IMR-90 (cell line): ENCODE results near the gene FAM131B. TPM values are rescaled to one million over a fixed set of nuclear protein-coding genes. Genes with fewer than 3 reads are reported as not detected.

Experiments
- ATAC-seq: fragments of 200-7000 bp; cut with Tn5 transposase; 2 replicates; pipeline ENCODE4 v1.9.1; 2020; ENCODE audit warnings: low read depth, mild to moderate bottlenecking, moderate library complexity
- BruUV-seq: library from RNA; stranded (reverse); fragments of 400-500 nt; replicated peaks from 2 replicates; lab custom pipeline; 2021; lab: Mats Ljungman, UMichigan
- CTCF ChIA-PET: fragments of 300-600 bp; formaldehyde crosslinking; extraction: SDS; loops from one replicate; lab custom pipeline; 2021; ENCODE audit warnings: antibody characterized with exemption; lab: Yijun Ruan, JAX
- POLR2A ChIA-PET: fragments of 300-600 bp; sonication (Branson Sonifier 250); formaldehyde crosslinking; loops from one replicate; lab custom pipeline; 2022; ENCODE audit warnings: antibody characterized with exemption; ENCODE audit not compliant: unreplicated experiment; lab: Charles Lee
- DNase-seq: peaks from one replicate; pipeline ENCODE4 v3.0.0; 2013
- H2AFZ ChIP-seq: replicated peaks from 2 replicates; pipeline ENCODE3; 2013; ENCODE audit warnings: low read length, mild to moderate bottlenecking; ENCODE audit not compliant: poor library complexity
- H2AK5ac ChIP-seq: 2 replicates; pipeline ENCODE4 v1.6.1; 2013; ENCODE audit warnings: low read depth, low read length, inconsistent platforms
- H2AK9ac ChIP-seq: replicated peaks from 2 replicates; pipeline ENCODE3; 2013; ENCODE audit warnings: mild to moderate bottlenecking, low read depth, low read length, moderate library complexity; ENCODE audit not compliant: poor library complexity
- H2BK120ac ChIP-seq: 2 replicates; pipeline ENCODE4 v1.6.1; 2013; ENCODE audit warnings: low read depth, low read length, inconsistent platforms
- H2BK15ac ChIP-seq: 3 replicates; pipeline ENCODE4 v1.6.1; 2013; ENCODE audit warnings: low read depth, low read length, inconsistent platforms
- H2BK20ac ChIP-seq: 2 replicates; pipeline ENCODE4 v1.6.1; 2013; ENCODE audit warnings: low read depth, mild to moderate bottlenecking, inconsistent platforms, low read length, moderate library complexity
- H2BK5ac ChIP-seq: 2 replicates; pipeline ENCODE4 v1.6.1; 2013; ENCODE audit warnings: mild to moderate bottlenecking, low read depth, low read length, inconsistent platforms; ENCODE audit not compliant: poor library complexity, severe bottlenecking
- H3K14ac ChIP-seq: replicated peaks from 2 replicates; pipeline ENCODE4 v1.6.1; 2013; ENCODE audit warnings: low read depth, low read length, inconsistent platforms
- H3K18ac ChIP-seq: 2 replicates; pipeline ENCODE4 v1.6.1; 2013; ENCODE audit warnings: low read depth, low read length, control low read depth
- H3K23ac ChIP-seq: 2 replicates; pipeline ENCODE4 v1.6.1; 2013; ENCODE audit warnings: low read depth, low read length, inconsistent platforms
- H3K27ac ChIP-seq: 2 replicates; pipeline ENCODE4 v1.5.1; 2013; ENCODE audit warnings: mild to moderate bottlenecking, control low read depth, low read length; ENCODE audit not compliant: insufficient read depth
- H3K27me3 ChIP-seq: 2 replicates; pipeline ENCODE4 v1.6.1; 2013; ENCODE audit warnings: low read length; ENCODE audit not compliant: control insufficient read depth, insufficient read depth
- H3K36me3 ChIP-seq: 2 replicates; pipeline ENCODE4 v1.6.1; 2013; ENCODE audit warnings: low read length, mixed read lengths; ENCODE audit not compliant: control insufficient read depth, insufficient read depth
- H3K4ac ChIP-seq: 2 replicates; pipeline ENCODE4 v1.6.1; 2013; ENCODE audit warnings: low read depth, low read length, inconsistent platforms
- H3K4me1 ChIP-seq: 2 replicates; pipeline ENCODE4 v1.6.1; 2013; ENCODE audit warnings: low read length, mixed read lengths; ENCODE audit not compliant: control insufficient read depth, insufficient read depth
- H3K4me2 ChIP-seq: 2 replicates; pipeline ENCODE4 v1.6.1; 2013; ENCODE audit warnings: low read depth, mild to moderate bottlenecking, control low read depth, low read length, moderate library complexity
- H3K4me3 ChIP-seq: 2 replicates; pipeline ENCODE4 v1.5.1; 2013; ENCODE audit warnings: low read depth, mild to moderate bottlenecking, control low read depth, low read length, moderate library complexity; ENCODE audit not compliant: insufficient read depth
- H3K56ac ChIP-seq: 2 replicates; pipeline ENCODE4 v1.6.1; 2013; ENCODE audit warnings: low read length, inconsistent platforms; ENCODE audit not compliant: insufficient read depth; ENCODE audit errors: extremely low read depth
- H3K79me1 ChIP-seq, 2 experiments: 2 replicates each; pipeline ENCODE4 v1.6.1; 2013; ENCODE audit warnings: low read length in 2 of 2, inconsistent platforms in 1 of 2, low read depth in 1 of 2
- H3K9ac ChIP-seq: 2 replicates; pipeline ENCODE4 v1.6.1; 2013; ENCODE audit warnings: low read depth, low read length, control low read depth
- H3K9me1 ChIP-seq: 2 replicates; pipeline ENCODE4 v1.6.1; 2013; ENCODE audit warnings: low read length, inconsistent platforms; ENCODE audit not compliant: insufficient read depth
- H3K9me3 ChIP-seq: 2 replicates; pipeline ENCODE4 v1.6.1; 2013; ENCODE audit warnings: low read length; ENCODE audit not compliant: control insufficient read depth, insufficient read depth
- H4K20me1 ChIP-seq: 2 replicates; pipeline ENCODE4 v1.6.1; 2013; ENCODE audit warnings: low read length, inconsistent platforms; ENCODE audit not compliant: insufficient read depth
- H4K5ac ChIP-seq: 2 replicates; pipeline ENCODE4 v1.6.1; 2013; ENCODE audit warnings: mild to moderate bottlenecking, low read depth, low read length, control low read depth
- H4K8ac ChIP-seq, 2 experiments: 2 replicates each; pipeline ENCODE4 v1.6.1; 2013; ENCODE audit warnings: low read depth in 2 of 2, low read length in 2 of 2, control low read depth in 1 of 2, inconsistent platforms in 1 of 2
- H4K91ac ChIP-seq: 2 replicates; pipeline ENCODE4 v1.6.1; 2013; ENCODE audit warnings: low read depth, low read length, inconsistent platforms; ENCODE audit not compliant: insufficient read depth
- BHLHE40 ChIP-seq: fragments of 150-350 bp; IDR thresholded peaks from 2 replicates; pipeline ENCODE4 v1.6.1; 2016; ENCODE audit warnings: mild to moderate bottlenecking, low read depth, low read length
- CEBPB ChIP-seq: IDR thresholded peaks from 2 replicates; pipeline ENCODE4 v1.6.1; 2012; ENCODE audit warnings: low read depth, low read length, improper control_type of control experiment
- CHD1 ChIP-seq: IDR thresholded peaks from 2 replicates; pipeline ENCODE4 v1.6.1; 2012; ENCODE audit warnings: low read depth, low read length, improper control_type of control experiment
- FOS ChIP-seq: fragments of 150-350 bp; IDR thresholded peaks from 2 replicates; pipeline ENCODE4 v1.6.1; 2016; ENCODE audit warnings: low read depth, low read length
- MAFK ChIP-seq: IDR thresholded peaks from 2 replicates; pipeline ENCODE4 v1.6.1; 2012; ENCODE audit warnings: low read depth, low read length, improper control_type of control experiment
- MAZ ChIP-seq: IDR thresholded peaks from 2 replicates; pipeline ENCODE4 v1.6.1; 2012; ENCODE audit warnings: low read depth, mild to moderate bottlenecking, low read length, improper control_type of control experiment, moderate library complexity, borderline replicate concordance
- MXI1 ChIP-seq: IDR thresholded peaks from 2 replicates; pipeline ENCODE4 v1.6.1; 2012; ENCODE audit warnings: low read depth, mild to moderate bottlenecking, low read length, moderate library complexity, borderline replicate concordance
- NFE2L2 ChIP-seq: fragments of 150-350 bp; IDR thresholded peaks from 2 replicates; pipeline ENCODE4 v1.6.1; 2016; ENCODE audit warnings: low read depth, mild to moderate bottlenecking, low read length
- POLR2A ChIP-seq: IDR thresholded peaks from 2 replicates; pipeline ENCODE4 v1.6.1; 2012; ENCODE audit warnings: mild to moderate bottlenecking, low read depth, low read length
- RAD21 ChIP-seq: IDR thresholded peaks from 2 replicates; pipeline ENCODE4 v1.6.1; 2012; ENCODE audit warnings: low read length, improper control_type of control experiment
- RCOR1 ChIP-seq: IDR thresholded peaks from 2 replicates; pipeline ENCODE4 v1.6.1; 2012; ENCODE audit warnings: mild to moderate bottlenecking, low read length, improper control_type of control experiment; ENCODE audit not compliant: insufficient replicate concordance
- RFX5 ChIP-seq: IDR thresholded peaks from 2 replicates; pipeline ENCODE4 v1.8.0; 2012; ENCODE audit warnings: low read depth, mild to moderate bottlenecking, low read length, moderate library complexity
- SMC3 ChIP-seq: fragments of 150-350 bp; IDR thresholded peaks from 2 replicates; pipeline ENCODE4 v1.6.1; 2016; ENCODE audit warnings: low read depth, mild to moderate bottlenecking, antibody characterized with exemption, low read length, moderate library complexity
- WGBS, 2 experiments: methylation state at CpG; one replicate each; pipeline versions ENCODE4 v1.1.5 to v1.1.7; 2013; ENCODE audit warnings: missing lambda C conversion rate in 2 of 2; ENCODE audit not compliant: insufficient read length in 1 of 2; ENCODE audit errors: extremely low coverage in 2 of 2; 5-methylcytosine and 5-hydroxymethylcytosine counted together
- dilution Hi-C: fragments of 300-500 bp; cut with HindIII; formaldehyde crosslinking; loops from one replicate; pipeline ENCODE4 v1.14.3; 2018; ENCODE audit warnings: low sequenced_read_pairs; ENCODE audit not compliant: unreplicated experiment
- in situ Hi-C: fragments of 300-500 bp; cut with MboI; formaldehyde crosslinking; loops from 3 replicates; pipeline ENCODE4 v1.14.3; 2019; ENCODE audit warnings: low sequenced_read_pairs, inconsistent platforms, mixed read lengths
- intact Hi-C: fragments of 100-400 bp; cut with micrococcal nuclease; formaldehyde crosslinking; loops from 2 replicates; pipeline ENCODE4 v1.10.0; 2022
- polyA plus RNA-seq, 3 experiments: library from polyadenylated mRNA; depleted of rRNA; stranded (reverse); fragments of >200 nt; gene quantifications; 2 replicates each; pipeline ENCODE4 v1.2.3, GENCODE V29; 2012; ENCODE audit warnings: low replicate concordance in 1 of 3
- total RNA-seq: library from RNA; depleted of rRNA; stranded (reverse); fragments of >200 nt; gene quantifications from 2 replicates; pipeline ENCODE4 v1.2.3, GENCODE V29; 2012
- TF ChIP-seq, protein P1 (sequence below): fragments of 150-350 bp; IDR thresholded peaks from 2 replicates; pipeline ENCODE4 v1.6.1; 2016; ENCODE audit warnings: low read depth, mild to moderate bottlenecking, low read length, moderate library complexity, borderline replicate concordance
- TF ChIP-seq, protein P2 (sequence below): fragments of 150-350 bp; IDR thresholded peaks from 2 replicates; pipeline ENCODE4 v1.6.1; 2017; ENCODE audit warnings: mild to moderate bottlenecking, antibody characterized with exemption, low read length, low read depth
- TF ChIP-seq, protein P3 (sequence below): conservative IDR thresholded peaks from 2 replicates; pipeline ENCODE4 v1.5.1; 2012; ENCODE audit warnings: mild to moderate bottlenecking, low read depth, low read length, improper control_type of control experiment

FAM131B gene
- total and polyA plus RNA-seq, 2 of the 4 experiments (the other 2 are of a cell fraction) = 3.4 to 4.3 TPM

DNA sequence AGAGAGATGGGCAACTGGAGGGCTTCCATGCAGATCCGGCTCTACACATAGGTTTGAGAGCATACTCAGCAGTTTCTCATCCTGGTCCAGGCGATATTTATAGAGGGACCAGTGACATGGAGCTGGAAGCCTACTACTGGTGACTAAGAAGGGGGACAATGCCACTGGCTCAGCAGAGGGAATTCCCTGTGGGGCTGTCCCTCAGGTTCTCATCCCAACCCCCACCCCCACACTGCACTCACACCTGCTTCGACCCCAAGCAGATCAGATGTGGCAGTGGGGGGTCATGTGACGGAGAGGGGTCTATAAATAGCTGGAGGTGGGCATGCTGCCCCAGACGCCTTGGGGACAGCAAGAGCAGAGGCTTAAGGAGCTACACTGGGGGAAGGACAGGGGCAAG lies 46.7 kb downstream of the FAM131B start, which contains the start of gene CLCN1:
Gene CLCN1, plus strand, starts transcription at position 336 of the 400 bp plus-strand sequence. CDS start 102 bp downstream, outside the sequence.
- H3K4me2 ChIP-seq = no peak within 1 kb of the TSS
- no peak within 1 kb of the TSS for H2BK15ac ChIP-seq
- in situ Hi-C loops = no loop called here
- POLR2A ChIA-PET = no interaction called here
- no peak within 1 kb of the TSS for H3K4me3 ChIP-seq
- dilution Hi-C loops = no loop called here
- H2BK120ac ChIP-seq = no peak within 1 kb of the TSS
- H4K91ac ChIP-seq = no peak within 1 kb of the TSS
- H3K9me3 ChIP-seq = no peaks in the 10 kb centered on the region
- H3K27me3 ChIP-seq = peaks cover 5% of the 10 kb centered on the region
- no peak within 1 kb of the TSS for H3K18ac ChIP-seq
- H3K9ac ChIP-seq = no peak within 1 kb of the TSS
- no peak within 1 kb of the TSS for H2BK20ac ChIP-seq
- ATAC-seq (no peak), DNase-seq (no peak)
- no peak within 1 kb of the TSS for H4K5ac ChIP-seq
- H3K36me3 ChIP-seq = no peaks in the 10 kb centered on the region
- no peak within 1 kb of the TSS for H2AFZ ChIP-seq
- H4K8ac ChIP-seq = no peak within 1 kb of the TSS
- no peak within 1 kb of the TSS for H3K23ac ChIP-seq
- peak within 1 kb of the TSS; percentile 11 for H2AK9ac ChIP-seq
- H2BK5ac ChIP-seq = no peak within 1 kb of the TSS
- no peak within 1 kb of the TSS for H3K14ac ChIP-seq
- CTCF ChIA-PET = interaction anchor here (1.0 kb wide), 1 partner anchor 75 kb away, joined by 3 read pairs; no protein-coding TSS in a partner anchor
- no TSS peak for BruUV-seq
- H3K4me1 ChIP-seq = peaks cover 6% of the 10 kb centered on the region; the same call in 1 of the 2 replicates
- H3K79me1 ChIP-seq = no peaks in the 10 kb centered on the region
- intact Hi-C loops = no loop called here
- H3K9me1 ChIP-seq = no peaks in the 10 kb centered on the region
- H2AK5ac ChIP-seq = no peak within 1 kb of the TSS
- no peak within 1 kb of the TSS for H3K56ac ChIP-seq
- H3K27ac ChIP-seq = no peak within 1 kb of the TSS
- TF ChIP-seq FOS (no peak), RCOR1 (no peak), RFX5 (no peak), POLR2A (no peak), NFE2L2 (no peak), MAZ (no peak), CHD1 (no peak), MXI1 (no peak), SMC3 (no peak), MAFK (no peak), CEBPB (no peak), BHLHE40 (no peak), RAD21 (no peak)
- TF ChIP-seq, protein P1, sequence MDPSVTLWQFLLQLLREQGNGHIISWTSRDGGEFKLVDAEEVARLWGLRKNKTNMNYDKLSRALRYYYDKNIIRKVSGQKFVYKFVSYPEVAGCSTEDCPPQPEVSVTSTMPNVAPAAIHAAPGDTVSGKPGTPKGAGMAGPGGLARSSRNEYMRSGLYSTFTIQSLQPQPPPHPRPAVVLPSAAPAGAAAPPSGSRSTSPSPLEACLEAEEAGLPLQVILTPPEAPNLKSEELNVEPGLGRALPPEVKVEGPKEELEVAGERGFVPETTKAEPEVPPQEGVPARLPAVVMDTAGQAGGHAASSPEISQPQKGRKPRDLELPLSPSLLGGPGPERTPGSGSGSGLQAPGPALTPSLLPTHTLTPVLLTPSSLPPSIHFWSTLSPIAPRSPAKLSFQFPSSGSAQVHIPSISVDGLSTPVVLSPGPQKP = no peak
- TF ChIP-seq, protein P2, sequence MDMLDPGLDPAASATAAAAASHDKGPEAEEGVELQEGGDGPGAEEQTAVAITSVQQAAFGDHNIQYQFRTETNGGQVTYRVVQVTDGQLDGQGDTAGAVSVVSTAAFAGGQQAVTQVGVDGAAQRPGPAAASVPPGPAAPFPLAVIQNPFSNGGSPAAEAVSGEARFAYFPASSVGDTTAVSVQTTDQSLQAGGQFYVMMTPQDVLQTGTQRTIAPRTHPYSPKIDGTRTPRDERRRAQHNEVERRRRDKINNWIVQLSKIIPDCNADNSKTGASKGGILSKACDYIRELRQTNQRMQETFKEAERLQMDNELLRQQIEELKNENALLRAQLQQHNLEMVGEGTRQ = no peak
- TF ChIP-seq, protein P3, sequence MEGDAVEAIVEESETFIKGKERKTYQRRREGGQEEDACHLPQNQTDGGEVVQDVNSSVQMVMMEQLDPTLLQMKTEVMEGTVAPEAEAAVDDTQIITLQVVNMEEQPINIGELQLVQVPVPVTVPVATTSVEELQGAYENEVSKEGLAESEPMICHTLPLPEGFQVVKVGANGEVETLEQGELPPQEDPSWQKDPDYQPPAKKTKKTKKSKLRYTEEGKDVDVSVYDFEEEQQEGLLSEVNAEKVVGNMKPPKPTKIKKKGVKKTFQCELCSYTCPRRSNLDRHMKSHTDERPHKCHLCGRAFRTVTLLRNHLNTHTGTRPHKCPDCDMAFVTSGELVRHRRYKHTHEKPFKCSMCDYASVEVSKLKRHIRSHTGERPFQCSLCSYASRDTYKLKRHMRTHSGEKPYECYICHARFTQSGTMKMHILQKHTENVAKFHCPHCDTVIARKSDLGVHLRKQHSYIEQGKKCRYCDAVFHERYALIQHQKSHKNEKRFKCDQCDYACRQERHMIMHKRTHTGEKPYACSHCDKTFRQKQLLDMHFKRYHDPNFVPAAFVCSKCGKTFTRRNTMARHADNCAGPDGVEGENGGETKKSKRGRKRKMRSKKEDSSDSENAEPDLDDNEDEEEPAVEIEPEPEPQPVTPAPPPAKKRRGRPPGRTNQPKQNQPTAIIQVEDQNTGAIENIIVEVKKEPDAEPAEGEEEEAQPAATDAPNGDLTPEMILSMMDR = no peak
- no peak within 1 kb of the TSS for H3K4ac ChIP-seq
- no peaks in the 10 kb centered on the region for H4K20me1 ChIP-seq
- WGBS, 2 experiments = no CpG with 5 or more reads among the region's 5 CpGs
